GM06990 (cell line): Measurements from ENCODE around the gene NEUROG2.

Source experiments
- DNase-seq: peaks from one replicate; pipeline ENCODE4 v3.0.0-alpha.2; 2011; ENCODE audit not compliant: insufficient read length; ENCODE audit errors: extremely low read depth
- H3K27me3 ChIP-seq: replicated peaks from 2 replicates; pipeline ENCODE4 v1.6.0; 2011; ENCODE audit warnings: low read length; ENCODE audit not compliant: control insufficient read depth, insufficient read depth
- H3K36me3 ChIP-seq: 2 replicates; pipeline ENCODE4 v1.5.1; 2011; ENCODE audit warnings: low read length; ENCODE audit not compliant: control insufficient read depth, insufficient read depth
- H3K4me3 ChIP-seq: replicated peaks from 2 replicates; pipeline ENCODE4 v1.5.1; 2011; ENCODE audit warnings: low read depth, mild to moderate bottlenecking, control low read depth, low read length
- CTCF ChIP-seq: IDR thresholded peaks from 2 replicates; pipeline ENCODE4 v1.5.1; 2011; ENCODE audit warnings: low read length, control low read depth, mild to moderate bottlenecking, inconsistent platforms; ENCODE audit not compliant: insufficient read depth, poor library complexity, severe bottlenecking

The NEUROG2 gene

DNA sequence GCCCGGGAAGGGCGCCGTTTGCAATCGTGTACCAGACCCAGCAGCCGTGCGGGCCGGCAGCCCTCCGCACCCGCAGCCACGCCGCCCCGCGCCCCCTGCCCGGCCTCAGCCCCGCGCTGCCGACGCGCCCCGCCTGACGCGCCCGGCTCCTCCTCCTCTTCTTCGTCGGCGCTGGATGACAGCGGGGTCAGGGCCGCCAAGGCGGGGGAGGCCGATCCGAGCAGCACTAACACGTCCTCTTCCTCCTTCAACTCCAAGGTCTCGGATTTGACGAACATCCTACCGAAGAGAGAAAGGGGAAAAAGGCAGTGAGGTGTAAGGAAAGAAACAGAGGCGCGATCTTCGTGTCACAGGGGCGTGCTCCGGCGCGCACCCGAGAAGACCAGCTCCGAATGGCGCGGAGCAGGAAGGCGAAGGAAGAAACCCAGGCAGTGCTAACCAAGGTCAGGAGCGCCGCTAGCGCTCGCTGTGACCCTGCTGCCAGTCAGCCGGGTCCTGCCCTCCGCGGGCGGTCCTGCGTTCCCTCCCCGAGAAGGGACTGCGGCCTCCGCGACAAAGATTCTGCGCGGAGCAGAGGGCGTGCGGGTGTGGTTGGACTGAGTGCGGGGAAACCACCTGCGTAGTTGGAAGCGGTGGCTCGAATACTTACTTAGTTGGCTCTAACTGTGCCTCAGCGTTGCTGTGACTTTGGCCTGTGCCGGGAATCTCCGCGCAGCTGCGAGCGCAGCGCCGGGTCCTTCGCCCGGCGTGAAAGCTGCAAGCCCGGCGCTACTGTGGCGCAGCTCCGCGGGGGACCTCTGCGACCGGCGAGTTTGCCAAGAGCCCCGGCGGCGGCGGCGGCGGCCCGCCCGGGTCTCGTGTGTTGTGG, 548 bp downstream of the NEUROG2 start:
- no peak for TF ChIP-seq CTCF
- Histone ChIP-seq H3K4me3 (peak overlapping the region; percentile 79), H3K36me3 (no peaks in the 10 kb centered on the region), H3K27me3 (no peaks in the 10 kb centered on the region)
- peak; percentile 79 for DNase-seq

DNA sequence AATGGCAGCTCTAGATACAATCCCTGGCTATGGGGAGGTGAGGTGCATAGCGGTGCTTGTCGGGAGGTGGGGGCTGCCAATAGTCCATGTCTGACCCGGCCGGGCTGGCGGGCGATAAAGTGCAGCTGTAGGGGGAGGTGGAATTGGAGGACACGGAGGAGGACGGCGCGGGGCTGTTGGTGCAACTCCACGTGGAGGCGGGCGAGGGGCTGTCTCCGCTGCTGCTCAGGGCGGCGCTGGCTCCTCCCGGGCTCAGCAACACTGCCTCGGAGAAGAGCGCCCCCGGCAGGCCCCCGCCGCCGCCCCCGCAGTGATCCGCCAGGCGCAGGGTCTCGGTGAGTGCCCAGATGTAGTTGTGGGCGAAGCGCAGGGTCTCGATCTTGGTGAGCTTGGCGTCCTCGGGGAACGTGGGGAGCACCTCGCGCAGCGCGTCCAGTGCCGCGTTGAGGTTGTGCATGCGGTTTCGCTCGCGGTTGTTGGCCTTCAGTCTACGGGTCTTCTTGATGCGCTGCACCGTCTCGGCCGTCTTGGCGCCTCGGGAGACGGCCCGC, 1.3 kb downstream of the NEUROG2 start:
- H3K27me3 ChIP-seq, result no peaks in the 10 kb centered on the region
- H3K36me3 ChIP-seq, result no peaks in the 10 kb centered on the region
- peak; percentile 56 for TF ChIP-seq CTCF
- peak overlapping the region; percentile 79 for H3K4me3 ChIP-seq
- DNase-seq, result peak; percentile 69

GRCh38 chr4:112513971-112514646, 1.9 kb downstream of the NEUROG2 start:
- peak overlapping the region; percentile 79 for H3K4me3 ChIP-seq
- no peak for TF ChIP-seq CTCF
- H3K27me3 ChIP-seq, result no peaks in the 10 kb centered on the region
- no peaks in the 10 kb centered on the region for H3K36me3 ChIP-seq
- DNase-seq, result no peak

GRCh38 chr4:112511803-112512118, 4.2 kb downstream of the NEUROG2 start:
- Histone ChIP-seq H3K36me3 (no peaks in the 10 kb centered on the region), H3K27me3 (no peaks in the 10 kb centered on the region), H3K4me3 (no peak overlapping the region)
- TF ChIP-seq CTCF, result no peak
- DNase-seq, result no peak

DNA sequence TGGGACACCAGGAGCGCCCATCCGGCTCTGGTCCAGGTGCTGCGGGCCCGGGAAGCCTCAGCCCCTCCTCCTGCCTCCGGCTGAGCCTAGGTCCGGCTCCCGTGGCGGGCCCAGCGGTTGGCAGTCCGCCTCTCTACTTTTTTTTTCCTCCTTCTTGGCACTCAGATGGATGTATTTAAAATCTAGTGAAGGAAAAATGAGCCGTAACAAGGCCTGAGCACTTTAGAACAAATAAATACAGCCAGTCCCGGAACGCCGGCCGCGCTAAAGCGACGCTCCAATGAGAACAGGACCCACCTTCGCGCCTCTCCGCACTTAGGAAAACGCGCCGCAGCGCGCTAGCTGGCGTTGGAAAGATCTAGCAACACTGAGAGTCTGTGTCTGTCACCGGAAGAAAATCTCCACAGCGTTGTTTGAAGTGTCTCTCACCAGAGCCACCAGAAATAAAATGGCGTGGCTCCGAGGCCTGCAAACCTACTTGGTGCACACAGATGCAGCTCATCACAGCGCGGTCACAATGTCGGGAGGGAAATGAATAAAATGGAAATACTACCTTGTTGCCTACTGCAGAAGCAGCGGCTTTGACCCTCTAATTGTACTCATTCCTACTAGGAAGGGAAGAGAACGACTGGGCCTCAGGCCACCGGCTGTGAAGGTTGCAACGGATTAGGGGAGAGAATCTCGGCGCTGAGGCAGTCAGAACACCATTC, 4.7 kb downstream of the NEUROG2 start:
- Histone ChIP-seq H3K36me3 (no peaks in the 10 kb centered on the region), H3K4me3 (no peak overlapping the region; the same call in 1 of the 2 replicates), H3K27me3 (no peaks in the 10 kb centered on the region)
- TF ChIP-seq CTCF, result no peak
- no peak for DNase-seq
